ENCODE data around the gene TTLL5.
A peak's percentile ranks its signal among the peaks of the same experiment; 100 is the strongest.

TTLL5 gene

GRCh38 chr14:75832621-75833297 is 171.7 kb downstream of the TTLL5 start:
- H3K4me3 ChIP-seq (ENCODE audit: low read depth, low read length) = no peak overlapping the region
- peak; percentile 36 for DNase-seq
- no peak for TF ChIP-seq CTCF (IDR thresholded peaks at IDR 0.05; ENCODE audit: low read depth, low read length, missing control alignments)
- in situ Hi-C loops (cut with HindIII; ENCODE audit: low pct_ligation_motif_present, low sequenced_read_pairs) = no loop called here
- H3K27ac ChIP-seq = peak overlapping the region; percentile 67
- no peaks in the 10 kb centered on the region for H3K36me3 ChIP-seq (replicated peaks)
- no peaks in the 10 kb centered on the region for H3K27me3 ChIP-seq (replicated peaks)

- H3K4me3 ChIP-seq (ENCODE audit: low read depth, low read length) = no peak overlapping the region
- H3K27ac ChIP-seq = peak overlapping the region; percentile 13
- H3K27me3 ChIP-seq (replicated peaks) = no peaks in the 10 kb centered on the region
- H3K36me3 ChIP-seq (replicated peaks) = no peaks in the 10 kb centered on the region
- in situ Hi-C loops (cut with HindIII; ENCODE audit: low pct_ligation_motif_present, low sequenced_read_pairs) = no loop called here
- DNase-seq = no peak
- no peak for TF ChIP-seq CTCF (IDR thresholded peaks at IDR 0.05; ENCODE audit: low read depth, low read length, missing control alignments)
Measured at GRCh38 chr14:75833326-75834020, 172.4 kb downstream of the TTLL5 start.

- Histone ChIP-seq H3K27me3 (replicated peaks) (no peaks in the 10 kb centered on the region), H3K36me3 (replicated peaks) (no peaks in the 10 kb centered on the region), H3K27ac (no peak overlapping the region), H3K4me3 (ENCODE audit: low read depth, low read length) (no peak overlapping the region)
- DNase-seq = no peak
- in situ Hi-C loops (cut with HindIII; ENCODE audit: low pct_ligation_motif_present, low sequenced_read_pairs) = no loop called here
- no peak for TF ChIP-seq CTCF (IDR thresholded peaks at IDR 0.05; ENCODE audit: low read depth, low read length, missing control alignments)
Measured at GRCh38 chr14:75835156-75835725, 174.2 kb downstream of the TTLL5 start.

GRCh38 chr14:75835737-75836136 is 174.7 kb downstream of the TTLL5 start:
- in situ Hi-C loops (cut with HindIII; ENCODE audit: low pct_ligation_motif_present, low sequenced_read_pairs) = no loop called here
- H3K27me3 ChIP-seq (replicated peaks) = no peaks in the 10 kb centered on the region
- no peak for DNase-seq

GRCh38 chr14:75837151-75837787 is 176.2 kb downstream of the TTLL5 start:
- H3K4me3 ChIP-seq (ENCODE audit: low read depth, low read length) = no peak overlapping the region
- DNase-seq = peak; percentile 20
- no peaks in the 10 kb centered on the region for H3K36me3 ChIP-seq (replicated peaks)
- no peak for TF ChIP-seq CTCF (IDR thresholded peaks at IDR 0.05; ENCODE audit: low read depth, low read length, missing control alignments)
- in situ Hi-C loops (cut with HindIII; ENCODE audit: low pct_ligation_motif_present, low sequenced_read_pairs) = no loop called here
- H3K27me3 ChIP-seq (replicated peaks) = no peaks in the 10 kb centered on the region
- H3K27ac ChIP-seq = no peak overlapping the region

More at GRCh38 chr14:75835737-75836136, 174.7 kb downstream of the TTLL5 start:
- TF ChIP-seq CTCF (IDR thresholded peaks at IDR 0.05; ENCODE audit: low read depth, low read length, missing control alignments) = no peak
- no peak overlapping the region for H3K27ac ChIP-seq
- H3K4me3 ChIP-seq (ENCODE audit: low read depth, low read length) = no peak overlapping the region
- H3K36me3 ChIP-seq (replicated peaks) = no peaks in the 10 kb centered on the region

Data from brain microvascular endothelial cell (primary cell).